ENCODE measurements around the gene TSPAN10.
A peak's percentile ranks its signal among the peaks of the same experiment; 100 is the strongest.
"Not testable (repeated sequence)": the region's sequence is repeated elsewhere in the genome, so short reads cannot be mapped to it uniquely, and the experiment has no call there.

The TSPAN10 gene

GRCh38 chr17:81636505-81637288 is at the start of gene TSPAN10, which contains the start of gene NPLOC4:
Gene TSPAN10 (plus strand): TSS chr17:81637196. CDS start chr17:81642413, 5,217 bp downstream.
Gene NPLOC4 (minus strand): TSS chr17:81637112. CDS start chr17:81636930, 182 bp downstream.
- peak; percentile 79 to 85 (median 83) for DNase-seq (ENCODE audit: low read depth in 2 of 3, low spot score in 1 of 3)

DNA sequence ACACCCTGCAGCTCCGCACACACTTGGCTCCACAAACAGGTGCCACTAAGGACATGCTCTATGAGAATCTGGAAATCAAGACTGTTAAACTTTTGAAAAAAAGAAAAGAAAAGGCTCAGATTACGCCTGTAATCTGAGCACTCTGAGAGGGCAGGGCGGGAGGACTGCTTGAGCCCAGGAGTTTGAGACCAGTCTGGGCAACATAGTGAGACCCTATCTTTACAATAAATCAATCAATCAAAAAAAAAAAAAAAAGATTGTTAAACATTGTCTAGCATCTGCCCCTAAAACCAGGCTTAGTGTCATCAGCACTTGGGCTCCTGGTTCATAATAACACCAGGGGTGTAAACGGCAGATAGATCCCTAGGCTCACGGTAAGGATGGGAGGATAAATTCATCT is 47.4 kb upstream of the TSPAN10 start:
- no peak for DNase-seq (ENCODE audit: low read depth in 2 of 3, low spot score in 1 of 3)

GRCh38 chr17:81590121-81590520 is 46.9 kb upstream of the TSPAN10 start:
- no peak for DNase-seq (ENCODE audit: low read depth in 2 of 3, low spot score in 1 of 3)

- no peak for DNase-seq (ENCODE audit: low read depth in 2 of 3, low spot score in 1 of 3)
Observed at GRCh38 chr17:81591971-81592370, 45.0 kb upstream of the TSPAN10 start.

- no peak for DNase-seq (ENCODE audit: low read depth in 2 of 3, low spot score in 1 of 3)
Observed at GRCh38 chr17:81593105-81593871, 43.7 kb upstream of the TSPAN10 start.

DNA sequence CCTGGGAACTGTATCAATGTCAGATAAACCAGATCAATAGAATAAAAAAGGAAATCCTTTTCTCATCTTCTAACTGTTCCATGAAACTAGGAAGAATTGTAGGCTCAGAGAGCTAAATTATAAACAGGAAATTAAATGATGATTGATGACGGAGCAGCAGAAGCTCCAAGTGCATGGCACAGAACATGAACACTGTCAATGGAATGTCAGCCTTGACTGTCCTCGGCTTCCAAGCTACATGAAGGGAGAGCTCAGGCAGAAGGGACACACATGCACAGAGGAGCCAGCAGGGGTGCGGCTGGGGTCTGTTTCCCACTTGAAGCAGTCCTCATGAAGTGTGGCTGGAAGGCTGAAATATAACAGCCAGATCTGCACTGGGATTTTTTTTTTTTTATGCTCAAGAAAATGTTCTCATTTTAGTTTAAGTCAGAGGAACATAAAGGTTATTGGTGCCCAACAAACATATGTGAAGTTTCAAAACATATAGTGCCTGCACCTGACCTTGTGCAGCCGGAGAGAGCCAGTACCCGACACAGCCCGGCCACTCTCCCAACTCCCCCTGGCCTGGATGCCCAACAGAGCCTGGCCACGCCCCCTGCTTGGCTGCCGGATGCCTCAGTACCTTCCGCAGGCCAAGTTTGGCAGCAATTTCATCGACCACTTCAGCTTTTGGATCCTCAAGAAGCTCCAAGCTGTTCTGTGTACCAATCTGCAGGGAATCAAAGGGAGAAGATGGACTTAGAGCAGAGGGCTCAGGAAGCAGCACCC is 37.1 kb upstream of the TSPAN10 start:
- no peak for DNase-seq (ENCODE audit: low read depth in 2 of 3, low spot score in 1 of 3)

DNA sequence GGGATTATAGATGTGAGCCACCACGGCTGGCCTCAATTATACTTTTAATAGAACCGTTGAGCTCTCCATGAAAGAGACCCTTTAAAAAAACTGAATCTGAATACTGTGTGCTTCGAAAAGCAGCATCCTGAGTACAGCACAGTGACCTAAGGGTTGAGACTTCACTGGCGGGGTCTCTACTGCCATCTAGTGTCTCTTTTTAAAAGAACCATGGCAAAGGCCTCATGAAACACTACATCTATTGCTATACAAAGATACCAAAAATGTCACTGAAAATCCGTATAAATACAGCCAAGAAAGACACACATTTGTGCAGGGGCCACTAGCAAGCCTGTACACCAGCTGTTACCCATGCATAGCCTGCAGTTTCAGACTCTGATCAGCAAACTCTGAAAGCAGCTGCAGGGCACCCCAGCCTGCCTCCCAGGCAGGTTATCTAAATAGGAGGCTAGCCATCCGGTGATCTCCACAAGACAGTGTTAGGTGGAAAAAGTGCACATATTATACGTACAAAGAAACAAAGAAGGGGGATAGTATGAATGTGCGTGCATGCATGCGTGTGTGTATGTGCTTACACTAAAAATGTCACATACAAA is 35.4 kb upstream of the TSPAN10 start:
- peak in 1 of 3 donors; percentile 43 for DNase-seq (ENCODE audit: low read depth in 2 of 3, low spot score in 1 of 3)

- no peak for DNase-seq (ENCODE audit: low read depth in 2 of 3, low spot score in 1 of 3)
Observed at GRCh38 chr17:81603846-81604610, 33.0 kb upstream of the TSPAN10 start.

- DNase-seq (ENCODE audit: low read depth in 2 of 3, low spot score in 1 of 3): no peak
Observed at GRCh38 chr17:81607431-81607830, 29.6 kb upstream of the TSPAN10 start.

GRCh38 chr17:81608082-81608481 is 28.9 kb upstream of the TSPAN10 start:
- DNase-seq (ENCODE audit: low read depth in 2 of 3, low spot score in 1 of 3): no peak

DNA sequence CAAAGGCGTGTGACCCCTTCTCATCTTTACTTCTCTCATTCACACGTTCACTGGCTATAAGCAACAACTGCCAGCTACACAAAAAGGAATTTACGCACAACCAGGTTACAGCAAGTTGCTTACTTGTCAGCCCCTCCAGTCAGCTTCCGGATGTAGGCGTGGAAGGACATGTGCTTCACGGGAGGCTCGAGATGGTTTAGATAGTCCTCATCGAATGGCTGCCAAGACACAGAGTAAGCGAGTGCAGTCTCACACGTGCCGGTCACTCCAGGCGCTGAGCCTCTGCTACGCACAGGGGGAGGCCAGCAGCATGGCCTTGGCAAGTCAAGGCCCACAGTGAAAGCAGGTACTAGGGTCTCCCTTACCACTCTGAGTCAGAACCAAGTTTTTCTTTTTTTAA is 28.4 kb upstream of the TSPAN10 start:
- no peak for DNase-seq (ENCODE audit: low read depth in 2 of 3, low spot score in 1 of 3)

DNA sequence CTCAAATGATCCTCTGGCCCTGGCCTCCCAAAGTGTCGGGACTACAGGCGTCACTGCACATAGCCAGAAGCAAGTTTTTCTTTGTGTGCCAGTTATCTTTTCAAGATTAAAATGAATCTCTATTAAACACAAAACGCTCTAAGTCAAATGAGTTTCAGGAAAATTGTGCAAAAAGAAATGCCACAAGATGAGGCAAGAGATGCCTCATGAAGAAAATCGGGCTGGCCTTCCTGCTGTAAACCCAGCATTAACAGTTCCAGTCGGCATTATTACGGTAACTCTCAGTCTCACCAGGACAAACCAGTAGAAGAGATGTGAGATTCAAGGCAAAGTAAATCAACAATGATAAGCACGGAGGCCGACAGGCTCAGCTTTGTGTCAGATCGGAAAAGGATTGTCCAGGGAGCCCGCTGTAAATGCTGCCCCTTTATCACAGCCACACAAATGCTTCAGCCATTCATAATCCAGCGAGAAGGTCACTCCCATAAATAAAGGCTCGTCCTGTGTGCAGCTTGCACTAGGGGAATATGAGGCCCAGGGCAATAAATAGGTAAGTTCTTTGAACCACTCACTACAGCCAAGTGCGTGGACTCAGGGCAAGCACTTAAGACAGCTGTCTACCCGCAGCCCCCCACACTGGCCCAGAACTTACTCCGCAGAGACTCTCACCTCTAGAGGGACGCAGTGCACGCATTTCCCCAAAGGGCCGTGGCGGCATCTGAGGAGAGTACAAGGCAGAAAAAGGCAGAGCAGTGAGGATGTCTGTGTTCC is 27.3 kb upstream of the TSPAN10 start:
- no peak for DNase-seq (ENCODE audit: low read depth in 2 of 3, low spot score in 1 of 3)

DNA sequence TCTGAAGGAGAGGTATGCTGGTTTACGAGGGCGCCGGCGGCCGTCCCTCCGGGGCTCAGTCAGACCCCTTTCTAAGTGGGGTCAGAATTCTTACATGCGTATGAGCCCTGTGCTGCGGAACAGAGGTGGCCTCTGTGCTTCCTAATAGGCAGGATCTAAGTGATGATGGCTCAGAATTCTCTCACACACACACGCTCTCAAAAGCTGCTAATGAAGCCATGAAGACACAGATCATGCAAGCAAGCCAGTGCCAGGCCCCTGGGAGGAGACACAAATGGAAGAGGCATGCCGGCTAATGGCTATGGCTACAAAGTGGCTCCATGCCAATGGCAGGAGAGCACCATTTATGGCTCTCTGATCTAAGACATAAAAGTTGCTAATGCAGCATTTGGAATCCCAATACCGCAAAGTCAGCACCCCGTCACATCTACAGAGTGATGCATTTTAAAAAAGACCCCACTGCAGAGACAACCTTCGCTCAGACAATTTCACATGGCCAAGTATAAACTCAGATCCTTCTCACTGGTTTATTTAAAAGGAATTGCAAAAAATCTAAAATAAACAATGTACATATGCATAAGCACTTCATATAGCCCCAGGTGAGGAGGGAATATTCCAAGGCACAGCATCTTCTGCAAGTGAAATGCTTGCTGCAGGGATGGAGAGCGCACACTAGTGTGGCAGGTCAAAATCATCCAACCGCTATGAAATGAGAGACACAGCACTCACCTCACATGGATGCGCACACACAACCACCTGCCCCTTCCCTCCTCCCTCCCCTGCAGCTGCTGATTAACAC is 24.6 kb upstream of the TSPAN10 start:
- DNase-seq (ENCODE audit: low read depth in 2 of 3, low spot score in 1 of 3): no peak

- DNase-seq (ENCODE audit: low read depth in 2 of 3, low spot score in 1 of 3): no peak
Observed at GRCh38 chr17:81615401-81615930, 21.5 kb upstream of the TSPAN10 start.

- no peak for DNase-seq (ENCODE audit: low read depth in 2 of 3, low spot score in 1 of 3)
Observed at GRCh38 chr17:81616877-81617276, 20.1 kb upstream of the TSPAN10 start.

DNA sequence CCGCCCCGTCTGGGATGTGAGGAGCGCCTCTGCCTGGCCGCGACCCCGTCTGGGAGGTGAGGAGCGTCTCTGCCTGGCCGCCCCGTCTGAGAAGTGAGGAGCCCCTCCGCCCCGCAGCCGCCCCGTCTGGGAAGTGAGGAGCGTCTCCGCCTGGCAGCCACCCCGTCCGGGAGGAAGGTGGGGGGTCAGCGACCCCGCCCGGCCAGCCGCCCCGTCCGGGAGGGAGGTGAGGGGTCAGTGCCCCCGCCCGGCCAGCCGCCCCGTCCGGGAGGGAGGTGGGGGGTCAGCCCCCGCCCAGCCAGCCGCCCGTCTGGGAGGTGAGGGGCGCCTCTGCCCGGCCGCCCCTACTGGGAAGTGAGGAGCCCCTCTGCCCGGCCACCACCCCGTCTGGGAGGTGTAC is 18.7 kb upstream of the TSPAN10 start:
- DNase-seq (ENCODE audit: low read depth in 2 of 3, low spot score in 1 of 3): not testable (repeated sequence)

DNA sequence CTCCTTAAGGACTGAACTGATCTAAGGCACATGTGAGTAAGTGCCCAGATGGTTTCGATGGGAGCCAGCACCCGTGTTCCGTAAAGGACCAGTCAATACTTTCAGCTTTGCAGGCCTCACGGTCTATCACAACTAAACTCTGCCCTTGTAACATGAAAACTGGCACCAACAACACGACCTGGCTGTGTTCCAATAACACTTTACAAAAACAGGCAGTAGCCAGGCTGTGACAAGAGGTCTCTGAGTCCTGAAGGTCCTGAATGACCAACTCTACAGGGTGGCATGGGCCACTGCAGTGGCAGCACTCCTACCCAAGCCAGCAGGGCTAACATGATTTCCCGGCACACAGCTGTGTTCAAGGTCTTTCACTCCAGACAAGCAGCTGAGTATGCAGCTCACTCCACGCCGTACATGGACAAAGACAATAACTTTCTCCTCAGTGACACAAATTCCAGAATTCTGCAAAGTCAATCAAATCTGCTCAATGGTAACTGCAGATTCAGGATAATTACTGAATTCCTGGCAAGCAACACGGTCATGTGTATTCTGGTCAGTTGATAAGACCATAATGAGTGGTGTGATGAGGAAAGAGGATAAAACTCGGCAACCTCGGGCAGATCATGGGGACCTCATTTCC is 15.4 kb upstream of the TSPAN10 start:
- DNase-seq (ENCODE audit: low read depth in 2 of 3, low spot score in 1 of 3): no peak

GRCh38 chr17:81630274-81630673 is 6.7 kb upstream of the TSPAN10 start:
- DNase-seq (ENCODE audit: low read depth in 2 of 3, low spot score in 1 of 3): no peak

Data from stimulated activated CD4-positive, alpha-beta T cell treated with anti-CD3 and anti-CD28 coated beads, Interleukin-12 subunit alpha, Interleukin-12 subunit beta, amount 100 ng/mL, for 48 hours (primary cell).